Muscle layer of colon (tissue), 2 donors: Measurements from ENCODE around the gene DDAH2.

Experiments used
- H3K27ac ChIP-seq: one replicate; pipeline ENCODE4 v1.7.0; 2013; ENCODE audit warnings: low read depth, mild to moderate bottlenecking, low read length, moderate library complexity
- H3K27me3 ChIP-seq, 2 donors: one replicate each; pipeline ENCODE4 v1.7.0; 2013; ENCODE audit warnings: low read length in 2 of 2, mild to moderate bottlenecking in 2 of 2; ENCODE audit not compliant: insufficient read depth in 2 of 2, control insufficient read depth in 1 of 2
- H3K36me3 ChIP-seq: one replicate; pipeline ENCODE4 v1.7.0; 2013; ENCODE audit warnings: mild to moderate bottlenecking, low read length; ENCODE audit not compliant: insufficient read depth
- H3K4me1 ChIP-seq: one replicate; pipeline ENCODE4 v1.7.0; 2013; ENCODE audit warnings: mild to moderate bottlenecking, low read length; ENCODE audit not compliant: insufficient read depth
- H3K4me3 ChIP-seq, 2 donors: one replicate each; pipeline ENCODE4 v1.7.0; 2013; ENCODE audit warnings: low read length in 2 of 2, low read depth in 1 of 2, mild to moderate bottlenecking in 1 of 2, moderate library complexity in 1 of 2
- H3K9ac ChIP-seq: one replicate; pipeline ENCODE4 v1.7.0; 2013; ENCODE audit warnings: low read length
- H3K9me3 ChIP-seq: one replicate; pipeline ENCODE4 v1.7.0; 2013; ENCODE audit warnings: mild to moderate bottlenecking, low read length
- donor health status: abdominal sarcoma.
- donor health status: Adenocarcinoma of cecum.

The DDAH2 gene

GRCh38 chr6:31758281-31758680, 29.2 kb upstream of the DDAH2 start:
- Histone ChIP-seq H3K4me1 (no peaks in the 10 kb centered on the region), H3K36me3 (peaks cover 3% of the 10 kb centered on the region), H3K4me3 (no peak overlapping the region), H3K9ac (no peak overlapping the region), H3K9me3 (no peaks in the 10 kb centered on the region), H3K27ac (no peak overlapping the region), H3K27me3 (no peaks in the 10 kb centered on the region)

GRCh38 chr6:31752739-31753319, 23.7 kb upstream of the DDAH2 start:
- Histone ChIP-seq H3K9ac (no peak overlapping the region), H3K9me3 (no peaks in the 10 kb centered on the region), H3K27me3 (no peaks in the 10 kb centered on the region), H3K36me3 (no peaks in the 10 kb centered on the region), H3K4me1 (no peaks in the 10 kb centered on the region), H3K4me3 (no peak overlapping the region), H3K27ac (no peak overlapping the region)

GRCh38 chr6:31750411-31751022, 21.4 kb upstream of the DDAH2 start:
- Histone ChIP-seq H3K36me3 (no peaks in the 10 kb centered on the region), H3K27ac (no peak overlapping the region), H3K27me3 (no peaks in the 10 kb centered on the region), H3K4me3 (no peak overlapping the region), H3K4me1 (peaks cover 7% of the 10 kb centered on the region), H3K9ac (no peak overlapping the region), H3K9me3 (no peaks in the 10 kb centered on the region)

- no peaks in the 10 kb centered on the region for H3K36me3 ChIP-seq
Measured at GRCh38 chr6:31749301-31750036, 20.4 kb upstream of the DDAH2 start.

GRCh38 chr6:31744422-31744821, 15.3 kb upstream of the DDAH2 start:
- no peaks in the 10 kb centered on the region for H3K9me3 ChIP-seq
- peaks cover 7% of the 10 kb centered on the region for H3K4me1 ChIP-seq
- H3K9ac ChIP-seq: no peak overlapping the region
- no peaks in the 10 kb centered on the region for H3K36me3 ChIP-seq
- H3K27me3 ChIP-seq: no peaks in the 10 kb centered on the region
- no peak overlapping the region for H3K27ac ChIP-seq
- no peak overlapping the region for H3K4me3 ChIP-seq

More at GRCh38 chr6:31749301-31750036, 20.4 kb upstream of the DDAH2 start:
- Histone ChIP-seq H3K9ac (no peak overlapping the region), H3K27ac (no peak overlapping the region), H3K9me3 (no peaks in the 10 kb centered on the region), H3K27me3 (no peaks in the 10 kb centered on the region), H3K4me3 (no peak overlapping the region), H3K4me1 (peaks cover 7% of the 10 kb centered on the region)

GRCh38 chr6:31742894-31743293, 13.8 kb upstream of the DDAH2 start:
- H3K9me3 ChIP-seq: no peaks in the 10 kb centered on the region
- no peak overlapping the region for H3K27ac ChIP-seq
- no peak overlapping the region for H3K9ac ChIP-seq
- H3K36me3 ChIP-seq: no peaks in the 10 kb centered on the region
- no peak overlapping the region for H3K4me3 ChIP-seq
- H3K4me1 ChIP-seq: peaks cover 12% of the 10 kb centered on the region
- H3K27me3 ChIP-seq: no peaks in the 10 kb centered on the region

- H3K27me3 ChIP-seq: no peaks in the 10 kb centered on the region
- no peak overlapping the region for H3K9ac ChIP-seq
- no peak overlapping the region for H3K27ac ChIP-seq
- H3K4me3 ChIP-seq: no peak overlapping the region
- peaks cover 13% of the 10 kb centered on the region for H3K4me1 ChIP-seq
- H3K36me3 ChIP-seq: no peaks in the 10 kb centered on the region
- no peaks in the 10 kb centered on the region for H3K9me3 ChIP-seq
Measured at GRCh38 chr6:31741815-31742214, 12.7 kb upstream of the DDAH2 start.

GRCh38 chr6:31740397-31741223, 11.5 kb upstream of the DDAH2 start:
- H3K4me3 ChIP-seq: peak overlapping the region; percentile 85 to 86
- peaks cover 16% of the 10 kb centered on the region for H3K4me1 ChIP-seq
- H3K27me3 ChIP-seq: no peaks in the 10 kb centered on the region
- peak overlapping the region; percentile 61 for H3K9ac ChIP-seq
- no peaks in the 10 kb centered on the region for H3K9me3 ChIP-seq
- peak overlapping the region; percentile 53 for H3K27ac ChIP-seq
- no peaks in the 10 kb centered on the region for H3K36me3 ChIP-seq

GRCh38 chr6:31739639-31740396, 10.7 kb upstream of the DDAH2 start, which contains the start of gene MSH5:
Gene MSH5 (plus strand): TSS chr6:31740005. CDS start chr6:31740467, 462 bp downstream.
- Histone ChIP-seq H3K9ac (peak within 1 kb of the TSS; percentile 61), H3K4me1 (peaks cover 20% of the 10 kb centered on the region), H3K27me3 (no peaks in the 10 kb centered on the region), H3K9me3 (no peaks in the 10 kb centered on the region), H3K27ac (peak within 1 kb of the TSS; percentile 53), H3K4me3 (peak within 1 kb of the TSS; percentile 85 to 86), H3K36me3 (no peaks in the 10 kb centered on the region)

- Histone ChIP-seq H3K27me3 (no peaks in the 10 kb centered on the region), H3K9me3 (no peaks in the 10 kb centered on the region), H3K36me3 (peaks cover 11% of the 10 kb centered on the region), H3K4me3 (no peak overlapping the region), H3K27ac (peak overlapping the region; percentile 25), H3K4me1 (peaks cover 29% of the 10 kb centered on the region), H3K9ac (no peak overlapping the region)
Measured at GRCh38 chr6:31737991-31738979, 9.2 kb upstream of the DDAH2 start.
